Lung (tissue), 12 donors: ENCODE data around the gene MRPL57. TPM values are rescaled to one million over a fixed set of nuclear protein-coding genes. Genes with fewer than 3 reads are reported as not detected.
"Not testable (repeated sequence)": the region's sequence is repeated elsewhere in the genome, so short reads cannot be mapped to it uniquely, and the experiment has no call there.

Source experiments
- ATAC-seq: fragments of 200-7000 bp; cut with Tn5 transposase; one replicate; pipeline ENCODE4 v1.9.1; 2020; ENCODE audit warnings: moderate number of reproducible peaks; ENCODE audit not compliant: insufficient read depth, low FRiP score
- DNase-seq, 3 donors: peaks; one replicate each; pipeline ENCODE4 v3.0.0-alpha.2; 2013 to 2017
- H3K27ac ChIP-seq, 2 donors: one replicate each; pipeline ENCODE4 v1.5.1; 2013; ENCODE audit warnings: mild to moderate bottlenecking in 2 of 2, moderate library complexity in 2 of 2, control low read depth in 1 of 2, inconsistent platforms in 1 of 2, low read depth in 1 of 2, low read length in 1 of 2
- H3K27me3 ChIP-seq, 3 donors: one replicate each; pipeline ENCODE4 v1.5.1; 2013; ENCODE audit warnings: low read length in 2 of 3; ENCODE audit not compliant: control insufficient read depth in 3 of 3, insufficient read depth in 3 of 3
- H3K36me3 ChIP-seq, 4 donors: one replicate each; pipeline ENCODE4 v1.5.1; 2013; ENCODE audit warnings: low read length in 4 of 4, mild to moderate bottlenecking in 1 of 4, moderate library complexity in 1 of 4; ENCODE audit not compliant: control insufficient read depth in 4 of 4, insufficient read depth in 4 of 4
- H3K4me1 ChIP-seq, 5 donors: one replicate each; pipeline ENCODE4 v1.5.1; 2013; ENCODE audit warnings: low read length in 5 of 5, mild to moderate bottlenecking in 2 of 5, moderate library complexity in 1 of 5; ENCODE audit not compliant: control insufficient read depth in 5 of 5, insufficient read depth in 5 of 5
- H3K4me3 ChIP-seq: one replicate; pipeline ENCODE4 v1.5.1; 2013; ENCODE audit warnings: mild to moderate bottlenecking, control low read depth, moderate library complexity
- H3K9ac ChIP-seq, 2 donors: one replicate each; pipeline ENCODE4 v1.5.1; 2013; ENCODE audit warnings: low read length in 2 of 2, control low read depth in 1 of 2; ENCODE audit not compliant: insufficient read depth in 1 of 2
- H3K9me3 ChIP-seq, 4 donors: one replicate each; pipeline ENCODE4 v1.5.1; 2013; ENCODE audit warnings: low read length in 3 of 4, mild to moderate bottlenecking in 1 of 4, moderate library complexity in 1 of 4; ENCODE audit not compliant: control insufficient read depth in 4 of 4, insufficient read depth in 3 of 4
- CTCF ChIP-seq: IDR thresholded peaks from 2 replicates; pipeline ENCODE4 v1.5.1; 2012; ENCODE audit warnings: mild to moderate bottlenecking; ENCODE audit errors: control extremely low read depth, extremely low read depth
- WGBS, 2 donors: extraction: QIAGEN DNeasy Blood & Tissue Kit; methylation state at CpG; one replicate each; pipeline ENCODE4 v1.1.7; 2013; 5-methylcytosine and 5-hydroxymethylcytosine counted together
- polyA plus RNA-seq, 2 donors: library from polyadenylated mRNA; stranded (reverse); fragments of 200-250 nt; gene quantifications; one replicate each; pipeline ENCODE4 v1.2.1, GENCODE V29; 2013
- total RNA-seq, 2 donors: library from RNA; depleted of rRNA in 1 of 2; stranded (reverse); fragments of >200 nt in 1 of 2; gene quantifications; one replicate each; pipeline ENCODE4 v1.2.1, GENCODE V29; 2014 to 2021
- donor health status: control.
- donor health status: control.
- donor health status: Bipolar disorder and iron deficiency.
- donor health status: healthy.
- donor health status: DM: yes; HTN: yes; CAD: no.

The MRPL57 gene
- total and polyA plus RNA-seq, 4 donors: 14.8 to 39.5 (median 20.5) TPM

- no peaks in the 10 kb centered on the region for H3K36me3 ChIP-seq
- ATAC-seq (no peak), DNase-seq (no peak)
- WGBS, 2 donors: 88 to 91% methylated on average over 7 of the region's 7 CpGs
- H3K27me3 ChIP-seq: no peaks in the 10 kb centered on the region
- H3K4me1 ChIP-seq: peaks cover 0 to 2% (median 0%) of the 10 kb centered on the region in 5 donors
- no peak for TF ChIP-seq CTCF
- peaks cover 0 to 7% (median 0%) of the 10 kb centered on the region in 4 donors for H3K9me3 ChIP-seq
- no peak overlapping the region for H3K4me3 ChIP-seq
- no peak overlapping the region for H3K27ac ChIP-seq
- H3K9ac ChIP-seq: no peak overlapping the region
Observed at GRCh38 chr13:21212138-21212775, 35.8 kb downstream of the MRPL57 start.

GRCh38 chr13:21215419-21215818 lies 39.0 kb downstream of the MRPL57 start:
- H3K27me3 ChIP-seq, DNase-seq, H3K27ac ChIP-seq, ATAC-seq, H3K4me3 ChIP-seq, H3K4me1 ChIP-seq, H3K9ac ChIP-seq, H3K36me3 ChIP-seq, H3K9me3 ChIP-seq: not testable (repeated sequence)
- 63 to 64% methylated on average over 6 of the region's 6 CpGs for WGBS, 2 donors

- Histone ChIP-seq H3K9me3 (peaks cover 0 to 6% (median 2%) of the 10 kb centered on the region in 4 donors), H3K9ac (no peak overlapping the region), H3K27ac (no peak overlapping the region), H3K4me1 (peaks cover 0 to 2% (median 0%) of the 10 kb centered on the region in 5 donors), H3K4me3 (no peak overlapping the region), H3K27me3 (no peaks in the 10 kb centered on the region), H3K36me3 (no peaks in the 10 kb centered on the region)
- ATAC-seq (no peak), DNase-seq (no peak)
- WGBS, 2 donors: 42 to 64% methylated on average over 13 of the region's 13 CpGs
- no peak for TF ChIP-seq CTCF
Observed at GRCh38 chr13:21216332-21216731, 39.9 kb downstream of the MRPL57 start.

- DNase-seq (no peak), ATAC-seq (no peak)
- Histone ChIP-seq H3K9ac (no peak overlapping the region), H3K4me1 (peaks cover 0 to 2% (median 0%) of the 10 kb centered on the region in 5 donors), H3K27ac (no peak overlapping the region), H3K9me3 (peaks cover 0 to 9% (median 2%) of the 10 kb centered on the region in 4 donors), H3K36me3 (no peaks in the 10 kb centered on the region), H3K4me3 (no peak overlapping the region), H3K27me3 (no peaks in the 10 kb centered on the region)
- TF ChIP-seq CTCF: no peak
- 37 to 51% methylated on average over 7 of the region's 7 CpGs for WGBS, 2 donors
Observed at GRCh38 chr13:21218351-21219035, 42.0 kb downstream of the MRPL57 start.
